ENCODE results near the gene PRSS16.
A peak's percentile ranks its signal among the peaks of the same experiment; 100 is the strongest.

PRSS16 gene

GRCh38 chr6:27288136-27289044 lies 40.9 kb downstream of the PRSS16 start:
- no peak for DNase-seq

- no peak for DNase-seq
Measured at GRCh38 chr6:27290065-27290849, 42.8 kb downstream of the PRSS16 start.

GRCh38 chr6:27290850-27291208 lies 43.3 kb downstream of the PRSS16 start:
- no peak for DNase-seq

GRCh38 chr6:27293436-27294098 lies 46.1 kb downstream of the PRSS16 start:
- DNase-seq, result no peak

- no peak for DNase-seq
Measured at GRCh38 chr6:27294409-27294808, 46.9 kb downstream of the PRSS16 start.

- no peak for DNase-seq
Measured at GRCh38 chr6:27295301-27296079, 48.0 kb downstream of the PRSS16 start.

- DNase-seq, result no peak
Measured at GRCh38 chr6:27296106-27296783, 48.7 kb downstream of the PRSS16 start.

GRCh38 chr6:27297484-27297856 lies 50.0 kb downstream of the PRSS16 start:
- DNase-seq, result no peak

- DNase-seq, result peak; percentile 65
Measured at GRCh38 chr6:27297857-27298730, 50.6 kb downstream of the PRSS16 start.

- no peak for DNase-seq
Measured at GRCh38 chr6:27303613-27304272, 56.2 kb downstream of the PRSS16 start.

Measured in activated CD4-positive, alpha-beta T cell treated with anti-CD3 and anti-CD28 coated beads for 48 hours (primary cell).